ENCODE data around the gene RAB10. TPM values are rescaled to one million over a fixed set of nuclear protein-coding genes. Genes with fewer than 3 reads are reported as not detected.

Gene RAB10
- total RNA-seq, 1 experiment from 2014 or later, result 138 TPM

GRCh38 chr2:26114151-26114550 is 80.3 kb downstream of the RAB10 start:
- peaks cover 43% of the 10 kb centered on the region for H3K79me2 ChIP-seq (ENCODE audit: low read length)
- H3K4me3 ChIP-seq (ENCODE audit: low read length), result no peak overlapping the region
- no peaks in the 10 kb centered on the region for H3K9me3 ChIP-seq (ENCODE audit: low read length)
- H3F3A ChIP-seq (ENCODE audit: low read length, unreplicated experiment), result no peaks in the 10 kb centered on the region
- H3K4me2 ChIP-seq (ENCODE audit: low read length), result no peak overlapping the region
- H4K20me1 ChIP-seq (ENCODE audit: low read length), result peaks cover 7% of the 10 kb centered on the region; the same call in 1 of the 2 replicates
- intact Hi-C loops (cut with micrococcal nuclease), result no loop called here
- TF ChIP-seq EZH2phosphoT487 (IDR thresholded peaks at IDR 0.05; ENCODE audit: borderline replicate concordance, low read length), result no peak
- no peak for TF ChIP-seq EZH2 (IDR thresholded peaks at IDR 0.05; ENCODE audit: low read length, unreplicated experiment)
- TF ChIP-seq, protein P1, sequence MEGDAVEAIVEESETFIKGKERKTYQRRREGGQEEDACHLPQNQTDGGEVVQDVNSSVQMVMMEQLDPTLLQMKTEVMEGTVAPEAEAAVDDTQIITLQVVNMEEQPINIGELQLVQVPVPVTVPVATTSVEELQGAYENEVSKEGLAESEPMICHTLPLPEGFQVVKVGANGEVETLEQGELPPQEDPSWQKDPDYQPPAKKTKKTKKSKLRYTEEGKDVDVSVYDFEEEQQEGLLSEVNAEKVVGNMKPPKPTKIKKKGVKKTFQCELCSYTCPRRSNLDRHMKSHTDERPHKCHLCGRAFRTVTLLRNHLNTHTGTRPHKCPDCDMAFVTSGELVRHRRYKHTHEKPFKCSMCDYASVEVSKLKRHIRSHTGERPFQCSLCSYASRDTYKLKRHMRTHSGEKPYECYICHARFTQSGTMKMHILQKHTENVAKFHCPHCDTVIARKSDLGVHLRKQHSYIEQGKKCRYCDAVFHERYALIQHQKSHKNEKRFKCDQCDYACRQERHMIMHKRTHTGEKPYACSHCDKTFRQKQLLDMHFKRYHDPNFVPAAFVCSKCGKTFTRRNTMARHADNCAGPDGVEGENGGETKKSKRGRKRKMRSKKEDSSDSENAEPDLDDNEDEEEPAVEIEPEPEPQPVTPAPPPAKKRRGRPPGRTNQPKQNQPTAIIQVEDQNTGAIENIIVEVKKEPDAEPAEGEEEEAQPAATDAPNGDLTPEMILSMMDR (conservative IDR thresholded peaks at IDR 0.05; ENCODE audit: low read depth, low read length), result no peak
- H2AFZ ChIP-seq (ENCODE audit: low read length), result no peak overlapping the region
- TSS peak; percentile 11 for BruUV-seq (replicated peaks)
- no peak overlapping the region for H3K27ac ChIP-seq (ENCODE audit: low read length)
- H3K9me2 ChIP-seq (replicated peaks; ENCODE audit: low read length), result no peaks in the 10 kb centered on the region
- no peaks in the 10 kb centered on the region for H3K4me1 ChIP-seq (ENCODE audit: insufficient read depth, low read length)
- ChIA-PET POLR2A (ENCODE audit: unreplicated experiment) (no interaction called here), CTCF (no interaction called here)
- H3K36me3 ChIP-seq (ENCODE audit: low read depth, low read length), result peaks cover 31% of the 10 kb centered on the region
- DNase-seq (no peak), ATAC-seq (no peak)
- no peak overlapping the region for H3K9ac ChIP-seq (ENCODE audit: low read length)
- H3K27me3 ChIP-seq (ENCODE audit: low read length), result no peaks in the 10 kb centered on the region

- Histone ChIP-seq H3K4me2 (ENCODE audit: low read length) (no peak overlapping the region), H4K20me1 (ENCODE audit: low read length) (peaks cover 10% of the 10 kb centered on the region; the same call in 1 of the 2 replicates), H3K9me2 (replicated peaks; ENCODE audit: low read length) (no peaks in the 10 kb centered on the region), H3K27ac (ENCODE audit: low read length) (no peak overlapping the region), H3K27me3 (ENCODE audit: low read length) (no peaks in the 10 kb centered on the region), H3F3A (ENCODE audit: low read length, unreplicated experiment) (no peaks in the 10 kb centered on the region), H3K9me3 (ENCODE audit: low read length) (no peaks in the 10 kb centered on the region), H3K36me3 (ENCODE audit: low read depth, low read length) (peaks cover 22% of the 10 kb centered on the region), H3K4me1 (ENCODE audit: insufficient read depth, low read length) (no peaks in the 10 kb centered on the region), H3K9ac (ENCODE audit: low read length) (no peak overlapping the region), H3K79me2 (ENCODE audit: low read length) (peaks cover 51% of the 10 kb centered on the region), H2AFZ (ENCODE audit: low read length) (no peak overlapping the region), H3K4me3 (ENCODE audit: low read length) (no peak overlapping the region)
- POLR2A ChIA-PET (ENCODE audit: unreplicated experiment), result no interaction called here
- DNase-seq, result no peak
- BruUV-seq (replicated peaks), result no TSS peak
- CTCF ChIA-PET, result no interaction called here
- ATAC-seq, result no peak
- TF ChIP-seq, protein P1 (conservative IDR thresholded peaks at IDR 0.05; ENCODE audit: low read depth, low read length), result no peak
- intact Hi-C loops (cut with micrococcal nuclease), result no loop called here
Observed at GRCh38 chr2:26118682-26119081, 84.8 kb downstream of the RAB10 start.

- POLR2A ChIA-PET (ENCODE audit: unreplicated experiment), result interaction anchor here (0.6 kb wide), 1 partner anchor 34 kb away, joined by 8 read pairs; no protein-coding TSS in a partner anchor
- Histone ChIP-seq H3K4me1 (ENCODE audit: insufficient read depth, low read length) (no peaks in the 10 kb centered on the region), H3K4me3 (ENCODE audit: low read length) (no peak overlapping the region), H3K36me3 (ENCODE audit: low read depth, low read length) (peaks cover 17% of the 10 kb centered on the region), H3K27ac (ENCODE audit: low read length) (no peak overlapping the region), H3K9ac (ENCODE audit: low read length) (no peak overlapping the region), H3K79me2 (ENCODE audit: low read length) (peaks cover 53% of the 10 kb centered on the region), H4K20me1 (ENCODE audit: low read length) (peaks cover 10% of the 10 kb centered on the region; the same call in 1 of the 2 replicates), H3K9me3 (ENCODE audit: low read length) (no peaks in the 10 kb centered on the region), H3K9me2 (replicated peaks; ENCODE audit: low read length) (no peaks in the 10 kb centered on the region), H3F3A (ENCODE audit: low read length, unreplicated experiment) (no peaks in the 10 kb centered on the region), H3K27me3 (ENCODE audit: low read length) (no peaks in the 10 kb centered on the region), H3K4me2 (ENCODE audit: low read length) (no peak overlapping the region), H2AFZ (ENCODE audit: low read length) (no peak overlapping the region)
- TF ChIP-seq EZH2 (IDR thresholded peaks at IDR 0.05; ENCODE audit: low read length, unreplicated experiment), result no peak
- TF ChIP-seq, protein P1 (conservative IDR thresholded peaks at IDR 0.05; ENCODE audit: low read depth, low read length), result no peak
- no peak for TF ChIP-seq EZH2phosphoT487 (IDR thresholded peaks at IDR 0.05; ENCODE audit: borderline replicate concordance, low read length)
- BruUV-seq (replicated peaks), result no TSS peak
- ATAC-seq, result no peak
- CTCF ChIA-PET, result no interaction called here
- intact Hi-C loops (cut with micrococcal nuclease), result no loop called here
- DNase-seq, result no peak
Observed at GRCh38 chr2:26119521-26119920, 85.6 kb downstream of the RAB10 start.
